RKO (cell line): Measurements from ENCODE around the gene SAMD4B.
"Not testable (repeated sequence)": the region's sequence is repeated elsewhere in the genome, so short reads cannot be mapped to it uniquely, and the experiment has no call there.

Experiments
- DNase-seq: peaks from one replicate; pipeline ENCODE4 v3.0.0-alpha.2; 2016; ENCODE audit warnings: low spot score

The SAMD4B gene, protein sequence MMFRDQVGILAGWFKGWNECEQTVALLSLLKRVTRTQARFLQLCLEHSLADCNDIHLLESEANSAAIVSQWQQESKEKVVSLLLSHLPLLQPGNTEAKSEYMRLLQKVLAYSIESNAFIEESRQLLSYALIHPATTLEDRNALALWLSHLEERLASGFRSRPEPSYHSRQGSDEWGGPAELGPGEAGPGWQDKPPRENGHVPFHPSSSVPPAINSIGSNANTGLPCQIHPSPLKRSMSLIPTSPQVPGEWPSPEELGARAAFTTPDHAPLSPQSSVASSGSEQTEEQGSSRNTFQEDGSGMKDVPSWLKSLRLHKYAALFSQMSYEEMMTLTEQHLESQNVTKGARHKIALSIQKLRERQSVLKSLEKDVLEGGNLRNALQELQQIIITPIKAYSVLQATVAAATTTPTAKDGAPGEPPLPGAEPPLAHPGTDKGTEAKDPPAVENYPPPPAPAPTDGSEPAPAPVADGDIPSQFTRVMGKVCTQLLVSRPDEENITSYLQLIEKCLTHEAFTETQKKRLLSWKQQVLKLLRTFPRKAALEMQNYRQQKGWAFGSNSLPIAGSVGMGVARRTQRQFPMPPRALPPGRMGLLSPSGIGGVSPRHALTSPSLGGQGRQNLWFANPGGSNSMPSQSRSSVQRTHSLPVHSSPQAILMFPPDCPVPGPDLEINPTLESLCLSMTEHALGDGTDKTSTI

DNA sequence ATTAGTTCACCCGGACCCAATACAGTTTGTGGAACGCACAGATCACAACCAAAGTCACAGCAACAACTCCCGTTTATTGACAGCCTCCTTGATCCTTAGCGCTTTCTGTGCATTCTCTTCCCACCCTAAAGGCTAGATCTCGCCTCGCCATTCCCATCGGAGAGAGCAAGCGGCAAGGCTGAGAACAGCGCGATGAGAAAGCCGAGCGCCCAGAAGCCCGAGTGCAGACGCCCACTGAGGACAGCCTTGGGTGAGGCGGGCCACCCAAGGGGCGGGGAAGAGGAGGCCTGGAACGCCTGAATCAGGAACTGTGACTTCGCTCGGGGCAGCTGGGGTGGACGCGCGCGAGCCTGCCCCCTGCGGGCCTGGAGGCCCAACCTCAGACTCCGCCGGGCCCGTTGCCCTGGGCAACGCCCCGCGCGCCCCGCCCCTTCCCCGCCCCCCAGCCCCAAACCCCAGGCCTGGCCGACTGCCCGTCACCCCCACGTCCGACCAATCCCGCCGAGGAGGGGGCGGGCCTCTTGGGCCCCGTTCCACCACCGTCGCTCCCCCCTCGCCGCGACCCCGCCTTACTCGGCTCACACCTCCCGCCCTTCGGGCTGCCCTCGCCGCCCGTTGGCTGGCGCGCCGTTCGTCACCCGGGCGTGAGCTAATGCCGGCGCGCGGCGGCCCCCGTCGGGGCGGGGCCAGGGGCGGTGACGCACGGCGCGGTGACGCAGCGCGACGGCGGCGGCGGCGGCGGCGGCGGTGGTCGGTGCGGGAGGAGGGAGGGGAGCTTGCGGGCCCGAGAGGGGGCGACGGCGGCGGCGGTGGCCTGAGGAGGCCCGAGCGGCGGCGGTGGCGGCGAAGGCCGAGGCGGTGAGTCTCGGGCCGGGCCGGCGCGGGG lies at the start of gene SAMD4B:
TSS of gene SAMD4B (plus strand) at position 703 of the 886 bp plus-strand sequence. CDS start 14,473 bp downstream, outside the sequence.
- peak; percentile 97 for DNase-seq

DNA sequence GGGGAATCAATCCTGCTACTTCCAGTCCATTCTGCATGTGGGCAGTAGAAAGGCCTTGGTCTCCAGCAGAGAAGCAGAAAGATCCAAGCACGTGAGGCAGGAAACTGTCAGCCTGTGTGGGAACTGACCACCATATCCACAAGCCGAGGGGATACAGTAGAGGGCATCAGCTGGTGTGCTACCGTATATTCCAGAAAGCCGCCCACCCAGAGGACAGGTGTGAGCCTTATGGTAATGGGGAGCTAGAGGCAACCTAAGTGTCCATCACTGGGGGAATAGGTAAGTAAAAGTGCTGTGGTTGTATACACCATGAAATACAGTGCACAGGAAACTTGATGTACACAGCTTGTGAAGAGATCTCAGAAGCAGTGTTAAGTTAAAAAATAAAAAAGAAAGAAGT lies 48.8 kb upstream of the SAMD4B start:
- no peak for DNase-seq

DNA sequence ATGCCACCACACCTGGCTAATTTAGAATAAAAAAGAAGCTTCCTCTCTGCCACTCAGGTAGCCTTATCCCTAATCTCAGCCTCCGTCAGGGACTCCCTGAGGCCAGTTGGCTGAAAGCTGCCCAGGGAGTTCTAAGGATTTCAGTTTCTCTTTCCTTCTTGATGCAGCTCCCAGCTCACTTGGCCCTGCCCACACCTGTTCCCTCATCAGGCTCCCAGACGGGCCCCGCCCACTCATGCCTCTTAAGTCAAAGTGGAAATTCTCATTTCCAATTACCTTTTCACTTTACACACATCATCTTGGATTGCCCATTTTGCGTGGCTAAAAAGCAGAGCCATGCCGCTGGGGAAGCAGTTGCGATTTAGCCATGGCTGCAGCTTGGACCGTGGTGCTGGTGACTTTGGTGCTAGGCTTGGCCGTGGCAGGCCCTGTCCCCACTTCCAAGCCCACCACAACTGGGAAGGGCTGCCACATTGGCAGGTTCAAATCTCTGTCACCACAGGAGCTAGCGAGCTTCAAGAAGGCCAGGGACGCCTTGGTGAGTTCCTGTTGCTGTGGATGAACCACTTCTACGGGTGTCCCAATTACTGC lies 46.1 kb upstream of the SAMD4B start, which contains the start of gene IFNL1:
TSS of gene IFNL1 (plus strand) at position 353 of the 591 bp plus-strand sequence. CDS start at position 368, 15 bp downstream.
- no peak for DNase-seq

DNA sequence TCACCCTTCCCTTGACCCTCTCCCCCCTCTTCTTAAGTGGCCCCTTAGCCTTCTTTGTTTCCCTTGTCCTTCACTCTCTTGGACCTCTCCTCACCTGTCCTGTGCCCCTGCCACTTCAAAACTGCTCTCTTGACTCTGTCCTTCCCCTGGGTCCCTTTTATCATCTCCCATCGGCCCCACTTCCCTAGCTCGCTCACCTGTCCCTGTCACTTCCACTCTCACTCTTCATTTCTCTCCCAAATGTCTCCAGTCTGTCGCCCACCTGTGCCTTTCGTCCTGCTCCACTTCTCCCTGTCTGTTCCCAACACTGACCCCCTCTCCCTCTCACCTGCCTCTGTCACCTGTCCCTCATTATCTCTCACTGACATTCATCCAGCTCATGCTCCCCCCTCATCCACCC lies 45.3 kb upstream of the SAMD4B start:
- no peak for DNase-seq

DNA sequence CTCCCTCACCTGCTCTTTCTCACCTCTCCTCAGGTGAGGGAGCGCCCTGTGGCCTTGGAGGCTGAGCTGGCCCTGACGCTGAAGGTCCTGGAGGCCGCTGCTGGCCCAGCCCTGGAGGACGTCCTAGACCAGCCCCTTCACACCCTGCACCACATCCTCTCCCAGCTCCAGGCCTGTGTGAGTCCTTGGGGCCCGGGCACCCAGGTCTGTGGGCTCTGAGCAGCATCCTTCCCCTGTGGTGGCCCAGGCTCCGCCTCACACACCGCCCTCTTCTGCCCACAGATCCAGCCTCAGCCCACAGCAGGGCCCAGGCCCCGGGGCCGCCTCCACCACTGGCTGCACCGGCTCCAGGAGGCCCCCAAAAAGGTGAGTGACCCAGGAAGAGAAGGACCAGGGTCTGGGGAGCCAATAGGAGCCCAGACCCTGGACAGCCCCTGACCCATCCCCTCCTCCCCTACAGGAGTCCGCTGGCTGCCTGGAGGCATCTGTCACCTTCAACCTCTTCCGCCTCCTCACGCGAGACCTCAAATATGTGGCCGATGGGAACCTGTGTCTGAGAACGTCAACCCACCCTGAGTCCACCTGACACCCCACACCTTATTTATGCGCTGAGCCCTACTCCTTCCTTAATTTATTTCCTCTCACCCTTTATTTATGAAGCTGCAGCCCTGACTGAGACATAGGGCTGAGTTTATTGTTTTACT lies 44.1 kb upstream of the SAMD4B start:
- DNase-seq = no peak

DNA sequence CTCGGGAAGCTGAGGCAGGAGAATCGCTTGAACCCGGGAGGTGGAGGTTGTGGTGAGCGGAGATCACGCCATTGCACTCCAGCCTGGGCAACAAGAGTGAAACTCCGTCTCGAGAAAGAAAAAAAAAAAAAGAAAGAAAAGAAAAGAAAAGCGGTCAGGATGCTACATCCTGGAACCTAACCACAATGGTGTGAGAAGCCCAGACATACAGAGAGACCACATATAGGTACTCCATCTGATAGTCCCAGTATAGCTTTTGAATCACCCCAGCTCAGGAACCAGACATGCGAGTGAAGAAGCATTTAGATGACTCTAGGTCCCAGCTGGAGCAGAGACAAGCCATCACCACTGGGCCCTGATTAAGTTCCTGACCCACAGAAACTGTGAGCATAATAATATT lies 42.8 kb upstream of the SAMD4B start:
- no peak for DNase-seq

DNA sequence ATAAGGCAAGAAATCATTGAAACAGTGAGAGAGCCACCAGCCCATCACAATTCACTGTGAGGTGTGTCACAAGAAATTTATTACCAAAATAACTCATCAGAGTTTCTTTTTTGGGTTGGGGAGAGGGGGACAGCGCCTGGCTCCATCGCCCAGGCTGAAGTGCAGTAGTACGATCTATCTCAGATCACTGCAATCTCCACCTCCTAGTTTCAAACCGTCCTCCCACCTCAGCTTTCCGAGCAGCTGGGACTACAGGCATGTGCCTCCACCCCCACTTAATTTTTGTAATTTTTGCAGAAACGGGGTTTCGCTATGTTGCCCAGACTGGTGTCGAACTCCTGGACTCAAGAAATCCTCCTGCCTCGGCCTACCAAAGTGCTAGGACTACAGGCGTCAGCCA lies 42.4 kb upstream of the SAMD4B start:
- DNase-seq = no peak

DNA sequence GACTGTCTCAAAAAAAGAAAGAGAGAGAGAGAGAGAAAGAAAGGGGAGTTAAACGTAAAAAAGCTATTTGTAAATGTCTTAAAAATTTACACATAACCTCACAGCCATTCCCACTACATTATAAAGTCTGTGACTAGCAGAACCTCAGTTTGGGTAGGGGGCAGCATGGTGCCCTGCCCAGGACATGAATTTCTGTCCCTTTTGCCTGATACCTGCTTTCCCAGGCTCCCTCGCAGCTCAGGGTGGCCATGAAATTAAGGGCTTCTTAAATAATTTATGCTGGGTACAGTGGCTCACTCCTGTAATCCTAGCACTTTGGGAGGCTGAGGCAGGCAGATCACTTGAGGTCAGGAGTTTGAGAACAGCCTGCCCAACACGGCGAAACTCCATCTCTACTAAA lies 41.2 kb upstream of the SAMD4B start:
- no peak for DNase-seq

DNA sequence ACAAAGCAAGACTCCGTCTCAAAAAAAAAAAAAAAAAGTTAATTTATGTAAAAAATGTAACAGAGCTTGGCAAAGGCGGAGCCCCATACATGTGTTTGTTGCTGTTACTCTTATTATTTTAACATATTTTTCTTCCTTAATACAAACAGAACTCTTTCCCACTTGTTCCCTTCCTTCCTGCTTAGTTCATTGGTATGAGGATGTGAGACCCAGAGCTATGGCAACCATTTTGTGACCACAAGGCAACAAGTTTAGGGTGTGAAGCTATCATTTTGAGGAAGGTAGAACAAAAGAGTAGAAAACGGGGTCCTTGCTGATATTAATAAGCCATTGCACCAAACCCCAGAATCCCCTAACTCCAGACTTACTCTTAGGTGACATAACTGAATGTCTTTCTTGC lies 40.7 kb upstream of the SAMD4B start:
- no peak for DNase-seq

DNA sequence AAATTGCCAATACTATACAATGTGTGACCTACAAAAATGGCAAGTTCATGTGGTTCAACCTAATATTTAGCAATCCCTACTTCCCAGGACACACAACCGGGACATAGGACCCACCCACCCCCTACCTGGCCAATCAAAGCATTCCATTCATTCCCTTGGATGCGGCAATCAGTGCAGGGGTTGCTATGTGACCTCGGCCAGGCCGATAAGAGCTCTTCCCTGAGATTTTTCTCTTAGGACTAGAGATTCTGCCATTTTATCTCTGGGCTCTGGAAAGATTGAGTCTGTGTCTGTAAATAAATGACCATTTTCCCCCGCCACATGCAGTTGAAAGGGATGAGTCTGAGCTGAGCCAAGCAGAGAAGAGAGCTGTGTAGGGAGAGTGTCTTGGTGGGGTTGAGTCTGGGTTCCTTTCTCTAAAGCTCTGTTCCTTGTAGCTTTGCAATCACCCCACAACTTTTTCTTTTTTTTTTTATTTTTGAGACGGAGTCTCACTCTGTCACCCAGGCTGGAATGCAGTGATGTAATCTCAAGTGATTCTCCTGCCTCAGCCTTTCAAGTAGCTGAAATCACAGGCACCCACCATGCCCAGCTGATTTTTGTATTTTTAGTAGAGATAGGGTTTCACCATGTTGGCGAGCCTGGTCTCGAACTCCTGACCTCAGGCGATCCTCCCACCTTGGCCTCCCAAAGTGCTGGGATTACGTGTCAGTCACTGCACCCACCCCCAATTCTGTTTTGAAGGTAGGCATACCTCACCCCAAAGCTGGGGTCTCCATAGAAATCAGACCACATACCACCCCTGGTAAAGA lies 38.6 kb upstream of the SAMD4B start:
- DNase-seq = no peak

DNA sequence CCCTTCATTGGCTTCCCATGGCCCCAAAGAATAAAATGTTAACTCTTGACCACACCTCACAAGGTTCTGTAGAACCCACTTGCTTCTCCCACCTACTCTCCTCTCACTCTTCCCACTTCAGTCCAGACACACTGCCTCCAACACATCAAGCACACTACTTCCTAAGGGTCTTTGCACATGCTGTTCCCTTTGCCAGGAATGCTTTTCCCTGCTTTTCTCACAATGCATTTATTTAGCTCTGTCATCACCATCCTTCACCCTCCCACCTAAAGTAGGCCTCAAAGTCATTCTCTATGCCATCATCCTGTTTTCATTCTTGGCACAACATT lies 38.1 kb upstream of the SAMD4B start:
- DNase-seq = no peak

DNA sequence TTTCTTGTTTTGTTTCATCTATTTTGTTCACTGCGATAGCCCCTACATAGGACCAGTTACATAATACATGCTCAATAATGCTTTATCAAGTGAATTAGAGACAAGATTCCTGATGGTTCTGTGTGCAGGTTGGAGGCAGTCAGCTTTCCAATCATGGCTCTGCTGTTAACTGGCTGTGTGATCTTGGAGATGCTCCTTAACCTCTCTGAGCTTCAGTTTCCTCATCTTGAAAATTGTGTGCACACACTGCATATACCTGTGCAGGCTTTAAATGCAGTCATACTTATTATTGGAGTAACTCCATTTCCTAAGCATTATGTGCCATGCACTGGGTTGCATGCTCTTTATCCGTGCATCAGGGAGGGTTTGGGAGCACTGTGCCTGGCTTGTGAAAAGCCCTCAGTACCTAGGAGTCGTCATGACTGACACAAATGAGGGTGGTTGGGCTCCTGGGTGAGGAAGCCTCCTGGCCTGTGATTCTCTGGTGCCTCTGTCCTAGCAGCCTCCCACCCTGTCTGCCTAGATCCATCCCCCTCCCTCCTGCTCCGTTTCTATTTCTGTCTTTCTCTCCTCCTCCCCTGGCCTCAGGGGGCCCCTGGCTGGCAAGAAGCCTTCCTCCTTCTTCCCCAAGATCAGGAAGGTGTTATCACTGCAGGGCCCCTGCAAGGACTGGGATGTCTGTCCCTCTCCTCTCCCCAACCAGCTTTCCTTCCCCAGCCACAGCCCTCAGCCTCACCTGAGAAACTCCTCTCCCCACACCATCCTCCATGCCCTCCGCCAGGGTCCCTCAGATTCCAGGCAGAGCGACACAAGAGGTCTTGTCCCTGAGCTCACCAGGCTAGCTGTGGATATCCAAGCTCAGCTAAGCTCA lies 37.3 kb upstream of the SAMD4B start:
- no peak for DNase-seq

DNA sequence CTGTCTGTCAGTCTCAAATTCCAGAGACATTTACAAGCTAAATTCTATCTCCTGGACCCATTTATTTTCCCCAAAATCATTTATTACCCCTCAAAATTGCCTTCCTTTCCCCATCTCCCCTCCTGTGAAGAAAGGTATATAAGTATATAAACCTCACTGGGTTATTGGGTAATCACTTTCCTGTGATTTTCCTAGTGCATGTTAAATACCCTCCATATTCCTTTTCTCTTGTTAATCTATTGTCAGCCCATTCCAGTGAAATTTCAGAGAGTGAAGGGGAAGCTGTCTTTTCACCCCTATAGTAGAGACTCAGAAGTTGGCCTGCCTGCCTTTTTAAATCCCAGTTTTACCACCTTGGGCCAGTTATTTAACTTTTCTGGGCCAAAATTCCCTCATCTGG lies 36.1 kb upstream of the SAMD4B start:
- DNase-seq = no peak

DNA sequence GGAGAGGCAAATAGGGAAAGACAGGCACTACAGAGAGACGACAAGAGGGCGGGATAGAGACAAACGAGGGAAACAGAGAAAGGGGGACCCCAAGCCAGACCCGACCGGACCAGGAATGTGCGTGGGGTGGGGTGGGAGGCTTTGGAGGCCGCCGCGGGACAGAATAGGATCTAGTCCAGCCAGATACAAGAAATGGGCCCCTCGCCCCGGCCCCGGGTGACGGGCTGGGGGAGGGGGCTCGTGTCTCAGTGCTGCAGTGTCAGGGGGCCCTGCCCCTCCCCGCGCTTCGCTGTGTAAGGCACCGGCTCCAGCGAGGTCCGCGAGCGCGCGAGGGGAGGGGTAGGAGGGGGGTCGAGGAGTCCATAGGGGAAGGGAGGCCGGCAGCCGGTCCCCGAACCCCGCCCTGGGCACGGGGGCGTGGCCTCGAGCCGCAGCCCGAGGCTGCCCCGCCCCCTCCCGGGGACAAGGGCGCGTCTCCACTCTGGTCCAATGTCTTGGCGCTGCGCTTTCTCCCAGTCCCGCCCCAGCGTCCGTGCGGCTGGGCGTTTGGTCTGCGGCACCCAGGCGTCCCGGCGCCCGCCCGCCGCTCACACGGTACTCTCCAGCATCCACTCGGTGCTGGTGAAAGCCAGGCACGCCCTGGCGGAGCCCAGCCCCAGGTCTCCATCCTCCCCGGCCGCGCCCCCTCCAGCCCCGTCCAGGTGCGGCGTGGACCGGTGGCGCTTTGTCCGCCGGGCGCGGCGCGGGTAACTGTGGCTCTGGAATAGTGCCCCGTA lies 35.0 kb upstream of the SAMD4B start:
- DNase-seq = no peak

DNA sequence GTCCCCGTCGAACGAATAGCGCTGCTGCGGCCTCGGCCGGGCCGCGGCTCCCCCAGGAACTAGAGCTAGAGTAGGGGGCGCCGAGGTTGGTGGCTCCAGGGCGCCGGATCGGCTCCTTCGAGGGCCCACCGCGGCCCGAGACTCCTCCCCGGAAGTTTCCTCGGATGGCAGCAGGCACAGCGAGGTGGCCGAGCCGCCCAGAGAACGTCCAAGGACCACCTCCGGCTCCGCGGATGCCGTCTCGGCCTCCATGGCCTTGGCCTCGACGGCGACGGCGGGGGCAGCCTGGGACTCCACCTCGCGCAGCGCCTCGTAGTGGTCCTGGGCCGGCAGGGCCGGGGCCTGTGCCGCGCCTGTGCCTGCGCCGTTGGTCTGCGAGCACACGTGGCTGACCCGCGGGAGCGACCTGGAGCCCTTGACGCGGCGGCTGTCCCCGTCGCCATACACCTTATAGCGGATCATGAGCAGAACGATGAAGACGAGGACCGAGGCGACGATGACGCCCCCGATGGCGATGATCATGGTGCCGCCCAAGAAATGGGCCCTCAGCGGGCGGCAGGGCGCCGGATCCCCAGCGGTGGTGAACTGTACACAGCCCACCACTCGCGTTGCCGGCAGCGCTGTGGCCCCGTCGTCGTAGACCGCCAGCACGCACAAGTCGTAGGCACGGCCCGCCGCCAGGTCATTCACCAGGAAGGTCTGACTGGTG lies 34.2 kb upstream of the SAMD4B start:
- DNase-seq = no peak

DNA sequence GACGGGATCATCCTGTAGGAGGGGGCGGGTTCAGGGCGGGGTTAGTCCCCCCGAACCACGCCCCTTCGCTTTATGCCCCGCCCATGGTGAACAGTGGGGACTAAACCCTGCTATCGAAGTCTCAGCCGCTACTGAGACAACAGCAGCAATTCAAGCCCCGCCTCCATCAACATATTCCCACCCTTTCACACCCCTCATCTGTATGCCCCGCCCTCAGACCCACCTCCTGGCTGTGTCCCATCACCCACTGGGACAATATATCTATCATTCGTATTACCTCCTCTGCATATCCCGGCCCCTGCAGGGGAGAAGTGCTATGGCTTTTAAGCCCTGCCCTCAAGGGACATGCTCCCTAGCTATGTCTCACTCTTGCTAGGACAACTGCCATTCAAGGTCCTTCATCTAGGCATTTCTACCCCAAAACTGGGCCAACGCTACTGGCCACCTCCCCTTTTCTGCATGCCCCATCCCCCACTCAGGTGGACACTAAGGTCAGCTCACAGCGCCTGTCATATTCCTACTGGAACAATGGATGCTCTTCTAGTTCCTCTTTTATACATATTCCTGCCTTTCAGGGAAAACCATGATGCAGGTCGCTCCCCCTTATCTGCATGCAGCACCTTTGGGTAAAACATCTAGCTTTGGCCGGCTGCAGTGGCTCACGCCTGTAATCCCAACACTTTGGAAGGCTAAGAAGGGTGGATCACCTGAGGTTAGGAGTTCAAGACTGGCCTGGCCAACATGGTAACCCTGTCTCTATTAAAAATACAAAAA lies 33.5 kb upstream of the SAMD4B start:
- DNase-seq = no peak

DNA sequence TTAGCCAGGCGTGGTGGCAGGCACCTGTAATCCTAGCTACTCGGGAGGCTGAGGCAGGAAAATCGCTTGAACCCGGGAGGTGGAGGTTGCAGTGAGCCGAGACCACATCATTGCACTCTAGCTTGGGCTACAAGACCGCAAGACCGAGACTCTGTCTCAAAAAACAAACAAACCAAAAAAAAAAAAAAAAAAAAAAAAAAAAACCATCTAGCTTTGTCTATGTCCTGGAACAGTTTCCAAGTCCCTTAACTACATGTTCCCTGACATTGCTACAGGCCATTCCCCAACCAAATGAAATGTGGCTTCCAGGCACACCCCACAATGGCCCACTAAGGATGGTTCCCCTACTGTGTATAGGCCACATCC lies 32.9 kb upstream of the SAMD4B start:
- not testable (repeated sequence) for DNase-seq
